ENCODE results near the gene CCND1. TPM values are rescaled to one million over a fixed set of nuclear protein-coding genes. Genes with fewer than 3 reads are reported as not detected.

Gene CCND1
- total and polyA plus RNA-seq, 10 of the 15 experiments (the other 5 are each of a cell fraction or from before 2014, with no cell fraction given), result 0.09 to 6.6 (median 0.59) TPM; not detected in 2

- peak within 1 kb of the TSS; percentile 89 for H3K4me2 ChIP-seq (ENCODE audit: control insufficient read depth, insufficient read depth)
- BruUV-seq (replicated peaks), result no TSS peak
- no peaks in the 10 kb centered on the region for H3K27me3 ChIP-seq (replicated peaks in 1 of 2; ENCODE audit: control insufficient read depth in 2 of 2, insufficient read depth in 2 of 2, low read length in 1 of 2)
- ChIA-PET CTCF (interaction anchor here (0.6 to 1.7 kb wide), 4 partner anchors 10 to 574 kb away, joined by 3 to 9 read pairs (median 4); no protein-coding TSS in a partner anchor), RAD21 (ENCODE audit: unreplicated experiment) (no interaction called here), SMC1A (ENCODE audit: uncharacterized antibody, unreplicated experiment) (interaction anchor here (0.7 to 1.6 kb wide), 2 partner anchors 421 to 574 kb away, joined by 3 read pairs; no protein-coding TSS in a partner anchor), POLR2A (no interaction called here)
- ATAC-seq (peak; percentile 96), FAIRE-seq (peak; percentile 87), DNase-seq (ENCODE audit: low read depth, low spot score) (peak; percentile 57)
- H3K27ac ChIP-seq (ENCODE audit: control insufficient read depth, insufficient read depth), result peak within 1 kb of the TSS; percentile 74
- peak within 1 kb of the TSS; percentile 95 for H3K9ac ChIP-seq (ENCODE audit: control insufficient read depth, insufficient read depth, low read length)
- H3K79me2 ChIP-seq (ENCODE audit: control insufficient read depth, insufficient read depth, low read length), result peaks cover 16% of the 10 kb centered on the region
- H3K4me3 ChIP-seq, result peak within 1 kb of the TSS; percentile 86
- H3K4me1 ChIP-seq (ENCODE audit: control insufficient read depth, insufficient read depth, low read length), result no peaks in the 10 kb centered on the region; the same call in 1 of the 2 replicates
- intact Hi-C loops (cut with micrococcal nuclease; ENCODE audit: unreplicated experiment) (loop anchor here (5.0 kb wide), 1 partner anchor 573 kb away; no protein-coding TSS in a partner anchor), in situ Hi-C loops (cut with MboI) (no loop called here)
- peak within 1 kb of the TSS; percentile 93 for H2AFZ ChIP-seq (ENCODE audit: control insufficient read depth, low read depth, low read length)
- no peaks in the 10 kb centered on the region for H4K20me1 ChIP-seq (ENCODE audit: control insufficient read depth, insufficient read depth)
- WGBS (ENCODE audit: insufficient coverage, insufficient replicate concordance, low lambda C conversion rate, missing lambda C conversion rate), result 9% methylated on average over 72 of the region's 72 CpGs
- H3K9me3 ChIP-seq (replicated peaks; ENCODE audit: control insufficient read depth, insufficient read depth, low read length), result no peaks in the 10 kb centered on the region
- peaks cover 2 to 4% of the 10 kb centered on the region in 2 experiments; a peak in 3 of 4 replicates for H3K36me3 ChIP-seq (ENCODE audit: control insufficient read depth in 2 of 2, insufficient read depth in 2 of 2, low read length in 1 of 2)
- TF ChIP-seq, protein P1, sequence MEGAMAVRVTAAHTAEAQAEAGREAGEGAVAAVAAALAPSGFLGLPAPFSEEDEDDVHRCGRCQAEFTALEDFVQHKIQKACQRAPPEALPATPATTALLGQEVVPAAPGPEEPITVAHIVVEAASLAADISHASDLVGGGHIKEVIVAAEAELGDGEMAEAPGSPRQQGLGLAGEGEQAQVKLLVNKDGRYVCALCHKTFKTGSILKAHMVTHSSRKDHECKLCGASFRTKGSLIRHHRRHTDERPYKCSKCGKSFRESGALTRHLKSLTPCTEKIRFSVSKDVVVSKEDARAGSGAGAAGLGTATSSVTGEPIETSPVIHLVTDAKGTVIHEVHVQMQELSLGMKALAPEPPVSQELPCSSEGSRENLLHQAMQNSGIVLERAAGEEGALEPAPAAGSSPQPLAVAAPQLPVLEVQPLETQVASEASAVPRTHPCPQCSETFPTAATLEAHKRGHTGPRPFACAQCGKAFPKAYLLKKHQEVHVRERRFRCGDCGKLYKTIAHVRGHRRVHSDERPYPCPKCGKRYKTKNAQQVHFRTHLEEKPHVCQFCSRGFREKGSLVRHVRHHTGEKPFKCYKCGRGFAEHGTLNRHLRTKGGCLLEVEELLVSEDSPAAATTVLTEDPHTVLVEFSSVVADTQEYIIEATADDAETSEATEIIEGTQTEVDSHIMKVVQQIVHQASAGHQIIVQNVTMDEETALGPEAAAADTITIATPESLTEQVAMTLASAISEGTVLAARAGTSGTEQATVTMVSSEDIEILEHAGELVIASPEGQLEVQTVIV (IDR thresholded peaks at IDR 0.05; ENCODE audit: borderline replicate concordance, partially characterized antibody), result peak; percentile 72
- TF ChIP-seq BHLHE40 (IDR thresholded peaks at IDR 0.05; ENCODE audit: borderline replicate concordance in 1 of 2, low read depth in 2 of 2, low read length in 1 of 2) (peak; percentile 24 to 95; a peak in 2 of 4 replicates), STAT3 (IDR thresholded peaks at IDR 0.05; ENCODE audit: low read depth, low read length) (no peak), PAX8 (IDR thresholded peaks at IDR 0.05) (no peak), SRF (IDR thresholded peaks at IDR 0.05; ENCODE audit: low read depth in 2 of 2, low read length in 2 of 2) (0 out of 4 replicates have a peak, but pooled peaks of 1 of the 2 experiments have one; percentile 17), RAD21 (IDR thresholded peaks at IDR 0.05; ENCODE audit: insufficient read depth, low read depth, low read length) (no peak), FOXM1 (IDR thresholded peaks at IDR 0.05; ENCODE audit: low read depth, low read length) (no peak), IRF4 (IDR thresholded peaks at IDR 0.05; ENCODE audit: low read depth, low read length) (no peak), E2F4 (IDR thresholded peaks at IDR 0.05; ENCODE audit: low read depth, low read length) (peak; percentile 55; the same call in 1 of the 2 replicates)
- TF ChIP-seq, protein P2, sequence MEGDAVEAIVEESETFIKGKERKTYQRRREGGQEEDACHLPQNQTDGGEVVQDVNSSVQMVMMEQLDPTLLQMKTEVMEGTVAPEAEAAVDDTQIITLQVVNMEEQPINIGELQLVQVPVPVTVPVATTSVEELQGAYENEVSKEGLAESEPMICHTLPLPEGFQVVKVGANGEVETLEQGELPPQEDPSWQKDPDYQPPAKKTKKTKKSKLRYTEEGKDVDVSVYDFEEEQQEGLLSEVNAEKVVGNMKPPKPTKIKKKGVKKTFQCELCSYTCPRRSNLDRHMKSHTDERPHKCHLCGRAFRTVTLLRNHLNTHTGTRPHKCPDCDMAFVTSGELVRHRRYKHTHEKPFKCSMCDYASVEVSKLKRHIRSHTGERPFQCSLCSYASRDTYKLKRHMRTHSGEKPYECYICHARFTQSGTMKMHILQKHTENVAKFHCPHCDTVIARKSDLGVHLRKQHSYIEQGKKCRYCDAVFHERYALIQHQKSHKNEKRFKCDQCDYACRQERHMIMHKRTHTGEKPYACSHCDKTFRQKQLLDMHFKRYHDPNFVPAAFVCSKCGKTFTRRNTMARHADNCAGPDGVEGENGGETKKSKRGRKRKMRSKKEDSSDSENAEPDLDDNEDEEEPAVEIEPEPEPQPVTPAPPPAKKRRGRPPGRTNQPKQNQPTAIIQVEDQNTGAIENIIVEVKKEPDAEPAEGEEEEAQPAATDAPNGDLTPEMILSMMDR (IDR thresholded peaks at IDR 0.05 in 2 of 3, conservative IDR thresholded peaks at IDR 0.05 in 1 of 3; ENCODE audit: control insufficient read depth in 2 of 3, extremely low read depth in 1 of 3, insufficient read depth in 1 of 3, low read depth in 3 of 3, low read length in 3 of 3), result no peak
- TF ChIP-seq, protein P3, sequence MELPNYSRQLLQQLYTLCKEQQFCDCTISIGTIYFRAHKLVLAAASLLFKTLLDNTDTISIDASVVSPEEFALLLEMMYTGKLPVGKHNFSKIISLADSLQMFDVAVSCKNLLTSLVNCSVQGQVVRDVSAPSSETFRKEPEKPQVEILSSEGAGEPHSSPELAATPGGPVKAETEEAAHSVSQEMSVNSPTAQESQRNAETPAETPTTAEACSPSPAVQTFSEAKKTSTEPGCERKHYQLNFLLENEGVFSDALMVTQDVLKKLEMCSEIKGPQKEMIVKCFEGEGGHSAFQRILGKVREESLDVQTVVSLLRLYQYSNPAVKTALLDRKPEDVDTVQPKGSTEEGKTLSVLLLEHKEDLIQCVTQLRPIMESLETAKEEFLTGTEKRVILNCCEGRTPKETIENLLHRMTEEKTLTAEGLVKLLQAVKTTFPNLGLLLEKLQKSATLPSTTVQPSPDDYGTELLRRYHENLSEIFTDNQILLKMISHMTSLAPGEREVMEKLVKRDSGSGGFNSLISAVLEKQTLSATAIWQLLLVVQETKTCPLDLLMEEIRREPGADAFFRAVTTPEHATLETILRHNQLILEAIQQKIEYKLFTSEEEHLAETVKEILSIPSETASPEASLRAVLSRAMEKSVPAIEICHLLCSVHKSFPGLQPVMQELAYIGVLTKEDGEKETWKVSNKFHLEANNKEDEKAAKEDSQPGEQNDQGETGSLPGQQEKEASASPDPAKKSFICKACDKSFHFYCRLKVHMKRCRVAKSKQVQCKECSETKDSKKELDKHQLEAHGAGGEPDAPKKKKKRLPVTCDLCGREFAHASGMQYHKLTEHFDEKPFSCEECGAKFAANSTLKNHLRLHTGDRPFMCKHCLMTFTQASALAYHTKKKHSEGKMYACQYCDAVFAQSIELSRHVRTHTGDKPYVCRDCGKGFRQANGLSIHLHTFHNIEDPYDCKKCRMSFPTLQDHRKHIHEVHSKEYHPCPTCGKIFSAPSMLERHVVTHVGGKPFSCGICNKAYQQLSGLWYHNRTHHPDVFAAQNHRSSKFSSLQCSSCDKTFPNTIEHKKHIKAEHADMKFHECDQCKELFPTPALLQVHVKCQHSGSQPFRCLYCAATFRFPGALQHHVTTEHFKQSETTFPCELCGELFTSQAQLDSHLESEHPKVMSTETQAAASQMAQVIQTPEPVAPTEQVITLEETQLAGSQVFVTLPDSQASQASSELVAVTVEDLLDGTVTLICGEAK (IDR thresholded peaks at IDR 0.05; ENCODE audit: borderline replicate concordance), result peak; percentile 60; the same call in 1 of the 2 replicates
Measured at GRCh38 chr11:69674886-69675714, 34.1 kb downstream of the CCND1 start, which contains the start of gene LTO1. Gene LTO1, minus strand, starts transcription at chr11:69675353. Its CDS starts 114 bp downstream, at chr11:69675239.
